Hepatocyte (in vitro differentiated cells): ENCODE data around the gene EPHA6. TPM values are rescaled to one million over a fixed set of nuclear protein-coding genes. Genes with fewer than 3 reads are reported as not detected.

Experiments
- DNase-seq: peaks from one replicate; pipeline ENCODE4 v3.0.0-alpha.2; 2016; ENCODE audit warnings: low spot score
- H2AFZ ChIP-seq: fragments of 200-600 bp; sonication (generic); 2 replicates; pipeline ENCODE4 v1.6.0; 2016; ENCODE audit warnings: antibody characterized with exemption, mild to moderate bottlenecking
- H3K27ac ChIP-seq: fragments of 200-600 bp; sonication (generic); 2 replicates; pipeline ENCODE4 v1.5.1; 2016; ENCODE audit warnings: mild to moderate bottlenecking
- H3K27me3 ChIP-seq: fragments of 200-600 bp; sonication (generic); 2 replicates; pipeline ENCODE4 v1.6.1; 2016
- H3K36me3 ChIP-seq: fragments of 200-600 bp; sonication (generic); replicated peaks from 2 replicates; pipeline ENCODE4 v1.5.1; 2016; ENCODE audit warnings: low read depth; ENCODE audit not compliant: insufficient read depth
- H3K4me1 ChIP-seq: fragments of 200-600 bp; sonication (generic); 2 replicates; pipeline ENCODE4 v1.5.1; 2016; ENCODE audit warnings: mild to moderate bottlenecking, moderate library complexity; ENCODE audit not compliant: insufficient read depth
- H3K4me2 ChIP-seq: fragments of 200-600 bp; sonication (generic); 2 replicates; pipeline ENCODE4 v1.6.0; 2016
- H3K4me3 ChIP-seq: fragments of 200-600 bp; sonication (generic); 2 replicates; pipeline ENCODE4 v1.5.1; 2016; ENCODE audit warnings: mild to moderate bottlenecking
- H3K79me2 ChIP-seq: fragments of 200-600 bp; sonication (generic); 2 replicates; pipeline ENCODE4 v1.6.0; 2017; ENCODE audit warnings: mild to moderate bottlenecking
- H3K9me2 ChIP-seq: fragments of 200-600 bp; sonication (generic); replicated peaks from 2 replicates; pipeline ENCODE4 v1.6.0; 2017; ENCODE audit warnings: mild to moderate bottlenecking; ENCODE audit not compliant: insufficient read depth
- H3K9me3 ChIP-seq: fragments of 200-600 bp; sonication (generic); 2 replicates; pipeline ENCODE4 v1.5.1; 2016; ENCODE audit warnings: low read depth, mild to moderate bottlenecking
- H4K20me1 ChIP-seq: fragments of 200-600 bp; sonication (generic); 2 replicates; pipeline ENCODE4 v1.6.0; 2016; ENCODE audit warnings: mild to moderate bottlenecking; ENCODE audit not compliant: insufficient read depth, poor library complexity, severe bottlenecking
- EZH2 ChIP-seq: fragments of 200-600 bp; sonication (generic); IDR thresholded peaks from 2 replicates; pipeline ENCODE4 v1.6.1; 2016; ENCODE audit warnings: antibody characterized with exemption, mild to moderate bottlenecking, borderline replicate concordance
- EZH2phosphoT487 ChIP-seq: fragments of 200-600 bp; sonication (generic); IDR thresholded peaks from one replicate; pipeline ENCODE4 v1.6.1; 2018; ENCODE audit warnings: antibody characterized with exemption, mild to moderate bottlenecking, low read depth, moderate library complexity; ENCODE audit not compliant: unreplicated experiment, severe bottlenecking
- WGBS: methylation state at CpG from one replicate; pipeline ENCODE4 v1.1.6; 2016; ENCODE audit warnings: low lambda C conversion rate; ENCODE audit errors: missing lambda C conversion rate; 5-methylcytosine and 5-hydroxymethylcytosine counted together
- polyA plus RNA-seq: library from polyadenylated mRNA; unstranded; fragments of >200 nt; fragmentation: Nextera tagmentation; extraction: Ambion mirVana; gene quantifications from 2 replicates; pipeline ENCODE4 v1.2.1, GENCODE V29; 2016
- total RNA-seq: library from RNA; depleted of rRNA; stranded (reverse); fragments of >200 nt; gene quantifications from 2 replicates; pipeline ENCODE4 v1.2.3, GENCODE V29; 2014
- TF ChIP-seq, protein P1 (sequence below): fragments of 200-600 bp; sonication (generic); IDR thresholded peaks from 2 replicates; pipeline ENCODE4 v1.5.1; 2016; ENCODE audit warnings: antibody characterized with exemption, mild to moderate bottlenecking; ENCODE audit not compliant: poor library complexity

The EPHA6 gene
- total and polyA plus RNA-seq, 2 experiments from 2014 or later, result 3.4 to 16.7 TPM

DNA sequence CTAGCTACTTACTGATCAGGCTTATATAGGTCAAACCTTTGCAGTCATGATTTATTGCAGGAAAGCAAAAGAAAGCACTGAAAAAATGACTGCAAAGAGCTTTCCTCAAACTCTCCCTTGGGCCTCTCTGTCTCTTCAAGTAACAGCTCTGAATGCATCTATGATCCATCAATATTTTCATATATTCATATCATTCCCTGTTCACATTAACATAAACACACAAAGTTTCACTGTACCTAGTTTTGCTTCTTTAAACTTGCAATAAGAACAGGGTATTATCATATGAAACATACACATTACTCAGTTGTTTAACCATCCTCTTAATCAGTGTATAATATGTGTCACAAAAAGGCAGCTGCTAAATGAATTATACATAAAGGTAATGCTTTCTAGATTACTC, 842.2 kb downstream of the EPHA6 start:
- no peak overlapping the region for H3K4me3 ChIP-seq
- TF ChIP-seq EZH2phosphoT487 (no peak), EZH2 (no peak)
- TF ChIP-seq, protein P1, sequence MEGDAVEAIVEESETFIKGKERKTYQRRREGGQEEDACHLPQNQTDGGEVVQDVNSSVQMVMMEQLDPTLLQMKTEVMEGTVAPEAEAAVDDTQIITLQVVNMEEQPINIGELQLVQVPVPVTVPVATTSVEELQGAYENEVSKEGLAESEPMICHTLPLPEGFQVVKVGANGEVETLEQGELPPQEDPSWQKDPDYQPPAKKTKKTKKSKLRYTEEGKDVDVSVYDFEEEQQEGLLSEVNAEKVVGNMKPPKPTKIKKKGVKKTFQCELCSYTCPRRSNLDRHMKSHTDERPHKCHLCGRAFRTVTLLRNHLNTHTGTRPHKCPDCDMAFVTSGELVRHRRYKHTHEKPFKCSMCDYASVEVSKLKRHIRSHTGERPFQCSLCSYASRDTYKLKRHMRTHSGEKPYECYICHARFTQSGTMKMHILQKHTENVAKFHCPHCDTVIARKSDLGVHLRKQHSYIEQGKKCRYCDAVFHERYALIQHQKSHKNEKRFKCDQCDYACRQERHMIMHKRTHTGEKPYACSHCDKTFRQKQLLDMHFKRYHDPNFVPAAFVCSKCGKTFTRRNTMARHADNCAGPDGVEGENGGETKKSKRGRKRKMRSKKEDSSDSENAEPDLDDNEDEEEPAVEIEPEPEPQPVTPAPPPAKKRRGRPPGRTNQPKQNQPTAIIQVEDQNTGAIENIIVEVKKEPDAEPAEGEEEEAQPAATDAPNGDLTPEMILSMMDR, result no peak
- no peak overlapping the region for H3K4me2 ChIP-seq
- H3K9me3 ChIP-seq, result no peaks in the 10 kb centered on the region
- no peaks in the 10 kb centered on the region for H3K27me3 ChIP-seq
- DNase-seq, result no peak
- no peaks in the 10 kb centered on the region for H4K20me1 ChIP-seq
- no peak overlapping the region for H3K27ac ChIP-seq
- H3K9me2 ChIP-seq, result no peaks in the 10 kb centered on the region
- H2AFZ ChIP-seq, result no peak overlapping the region
- H3K36me3 ChIP-seq, result no peaks in the 10 kb centered on the region
- H3K4me1 ChIP-seq, result no peaks in the 10 kb centered on the region
- H3K79me2 ChIP-seq, result no peaks in the 10 kb centered on the region

DNA sequence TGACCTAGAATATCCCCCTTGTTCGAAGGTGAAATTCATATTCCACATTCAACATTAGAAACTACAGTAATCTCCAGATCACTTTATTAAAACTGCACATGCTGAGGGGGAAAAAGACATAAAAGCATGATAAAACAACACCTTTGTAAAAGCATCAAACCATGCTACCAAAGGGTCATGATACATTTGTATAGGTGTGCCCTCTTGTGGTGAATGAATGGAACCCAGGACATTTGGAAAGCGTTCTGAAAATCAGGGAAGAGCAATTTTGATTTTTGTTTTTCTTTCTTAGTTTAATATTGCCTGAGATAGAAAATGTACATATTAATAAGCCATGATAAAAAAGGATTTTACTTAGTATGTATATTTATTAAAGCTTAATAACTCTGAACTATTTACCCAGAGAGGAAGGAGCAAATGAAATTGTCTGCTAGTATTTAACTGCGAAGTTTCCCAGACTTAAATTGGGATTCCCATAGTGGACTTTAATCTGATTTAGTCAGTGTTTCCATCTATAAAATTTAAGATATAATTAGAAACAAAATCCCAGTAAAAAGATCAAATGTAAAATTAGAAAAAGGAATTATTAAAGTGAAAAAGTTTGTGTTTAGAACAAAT, 844.4 kb downstream of the EPHA6 start:
- TF ChIP-seq, protein P1, result peak; percentile 87
- no peak for TF ChIP-seq EZH2
- TF ChIP-seq EZH2phosphoT487, result no peak
- Histone ChIP-seq H3K4me2 (no peak overlapping the region), H3K4me3 (no peak overlapping the region), H3K27ac (no peak overlapping the region), H3K79me2 (no peaks in the 10 kb centered on the region), H3K36me3 (no peaks in the 10 kb centered on the region), H3K27me3 (no peaks in the 10 kb centered on the region), H3K9me2 (no peaks in the 10 kb centered on the region), H3K9me3 (no peaks in the 10 kb centered on the region), H4K20me1 (no peaks in the 10 kb centered on the region), H2AFZ (no peak overlapping the region), H3K4me1 (no peaks in the 10 kb centered on the region)
- DNase-seq, result peak; percentile 61
- 43% methylated on average over 3 of the region's 3 CpGs for WGBS

DNA sequence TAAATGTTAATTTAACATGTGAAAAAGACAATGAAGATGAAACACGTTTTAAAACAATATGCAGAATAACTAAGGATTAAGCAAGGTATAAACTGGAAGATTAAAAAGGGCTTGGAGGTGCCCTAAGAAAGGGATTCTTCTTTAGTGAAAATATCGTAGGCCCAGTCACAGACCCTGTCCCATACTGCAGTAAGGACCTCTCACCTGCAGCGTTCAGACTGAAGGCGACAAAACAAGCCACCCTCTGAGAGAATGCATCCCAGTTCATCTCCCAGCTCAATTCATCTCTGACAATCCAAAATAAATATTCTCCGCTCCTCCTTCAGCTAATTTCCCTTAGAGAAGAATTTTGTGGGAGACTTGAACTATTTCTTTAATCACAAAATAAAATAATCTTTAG, 847.9 kb downstream of the EPHA6 start:
- Histone ChIP-seq H3K9me3 (no peaks in the 10 kb centered on the region), H3K4me3 (no peak overlapping the region)

More for the DNA sequence above, 847.9 kb downstream of the EPHA6 start:
- H3K4me1 ChIP-seq, result no peaks in the 10 kb centered on the region
- H3K27ac ChIP-seq, result no peak overlapping the region
- no peaks in the 10 kb centered on the region for H3K27me3 ChIP-seq
- no peaks in the 10 kb centered on the region for H3K79me2 ChIP-seq
- TF ChIP-seq EZH2phosphoT487 (no peak), EZH2 (no peak)
- TF ChIP-seq, protein P1, result no peak
- H3K4me2 ChIP-seq, result no peak overlapping the region
- no peak for DNase-seq
- no peaks in the 10 kb centered on the region for H4K20me1 ChIP-seq
- WGBS, result 72% methylated on average over 5 of the region's 5 CpGs
- no peak overlapping the region for H2AFZ ChIP-seq
- H3K9me2 ChIP-seq, result no peaks in the 10 kb centered on the region
- H3K36me3 ChIP-seq, result no peaks in the 10 kb centered on the region
